K562 (cell line): ENCODE results near the gene DCPS. TPM values are rescaled to one million over a fixed set of nuclear protein-coding genes. Genes with fewer than 3 reads are reported as not detected.

Source experiments
- ATF6 ChIP-seq: sonication (generic); formaldehyde crosslinking; IDR thresholded peaks from 2 replicates; pipeline ENCODE4 v1.4.0; 2020; ENCODE audit warnings: mild to moderate bottlenecking, missing genetic modification reagents
- E2F4 ChIP-seq: sonication (generic); formaldehyde crosslinking; IDR thresholded peaks from 2 replicates; pipeline ENCODE4 v1.8.0; 2022; ENCODE audit warnings: mild to moderate bottlenecking, low read depth, missing genetic modification reagents
- GTF2A2 ChIP-seq: IDR thresholded peaks from 2 replicates; pipeline ENCODE4 v1.6.1; 2016; ENCODE audit warnings: mild to moderate bottlenecking, missing genetic modification characterization, missing compliant biosample characterization
- HMG20B ChIP-seq: fragments of 250-450 bp; sonication (Bioruptor Pico); IDR thresholded peaks from 2 replicates; pipeline ENCODE4 v1.5.0; 2021; ENCODE audit warnings: mild to moderate bottlenecking
- KHSRP ChIP-seq: fragments of 450-650 bp; IDR thresholded peaks from 2 replicates; pipeline ENCODE4 v1.6.1; 2017
- MAZ ChIP-seq, 2 experiments: fragments of 450-650 bp in 1 of 2; sonication (generic) in 1 of 2; formaldehyde crosslinking; IDR thresholded peaks in 1 of 2; conservative IDR thresholded peaks in 1 of 2; 2 replicates each; pipeline versions ENCODE4 v1.4.0 to v1.5.0; 2020; ENCODE audit warnings: mild to moderate bottlenecking in 1 of 2, missing genetic modification reagents in 1 of 2
- NR3C1 ChIP-seq: sonication (generic); formaldehyde crosslinking; IDR thresholded peaks from 2 replicates; pipeline ENCODE4 v1.8.1; 2022; ENCODE audit warnings: missing genetic modification reagents
- OTX1 ChIP-seq: fragments of 450-650 bp; formaldehyde crosslinking; IDR thresholded peaks from 2 replicates; pipeline ENCODE4 v1.4.0; 2022; ENCODE audit warnings: mild to moderate bottlenecking
- RBM34 ChIP-seq: fragments of 200-400 bp; formaldehyde crosslinking; IDR thresholded peaks from 2 replicates; pipeline ENCODE4 v1.6.1; 2018; ENCODE audit warnings: low read length, borderline replicate concordance; ENCODE audit not compliant: insufficient read depth
- STAT5A ChIP-seq: IDR thresholded peaks from 2 replicates; pipeline ENCODE4 v1.6.1; 2012; ENCODE audit warnings: low read length, inconsistent platforms, borderline replicate concordance
- THAP12 ChIP-seq: fragments of 250-450 bp; sonication (Bioruptor Pico); IDR thresholded peaks from 2 replicates; pipeline ENCODE4 v1.9.0; 2021; ENCODE audit warnings: mild to moderate bottlenecking, inconsistent platforms
- ZBTB11 ChIP-seq, 3 experiments: fragments of 200-800 bp in 1 of 3; fragments of 250-450 bp in 1 of 3; fragments of 450-650 bp in 1 of 3; sonication (Bioruptor Pico) in 1 of 3; sonication (Bioruptor generic) in 1 of 3; formaldehyde crosslinking in 1 of 3; IDR thresholded peaks; 2 replicates each; pipeline versions ENCODE4 v1.6.1 to v1.8.0; 2016 to 2022; ENCODE audit warnings: mild to moderate bottlenecking in 2 of 3, missing genetic modification characterization in 2 of 3, missing compliant biosample characterization in 1 of 3, moderate library complexity in 1 of 3
- ZEB2 ChIP-seq: fragments of 450-650 bp; IDR thresholded peaks from 2 replicates; pipeline ENCODE4 v1.6.1; 2016
- ZKSCAN3 ChIP-seq: fragments of 250-450 bp; sonication (Bioruptor Pico); IDR thresholded peaks from 2 replicates; pipeline ENCODE4 v1.4.0; 2020
- ZNF395 ChIP-seq: fragments of 200-800 bp; sonication (Bioruptor generic); IDR thresholded peaks from 2 replicates; pipeline ENCODE4 v1.6.1; 2017; ENCODE audit warnings: missing genetic modification characterization, missing compliant biosample characterization
- ZSCAN29 ChIP-seq: fragments of 450-650 bp; IDR thresholded peaks from 2 replicates; pipeline ENCODE4 v1.6.1; 2017
- polyA plus RNA-seq, 8 experiments: library from polyadenylated mRNA; depleted of rRNA in 4 of 8; stranded (reverse) in 5 of 8; unstranded in 3 of 8; fragments of >200 nt; fragmentation: Nextera tagmentation in 2 of 8; fragmentation: Illumina TruSeq in 1 of 8; extraction: Ambion mirVana in 2 of 8; extraction: Trizol in 1 of 8; gene quantifications; 2 replicates each; pipeline versions ENCODE4 v1.2.1 to v1.2.3, GENCODE V29; 2011 to 2014; ENCODE audit warnings: inconsistent platforms in 1 of 8, missing spikeins in 1 of 8
- total RNA-seq, 7 experiments: library from RNA; depleted of rRNA in 6 of 7; stranded (reverse); fragments of >200 nt in 6 of 7; fragmentation: Illumina TruSeq in 2 of 7; extraction: Trizol in 2 of 7; gene quantifications; 2 replicates each; pipeline versions ENCODE4 v1.2.1 to v1.2.3, GENCODE V29; 2011 to 2021; ENCODE audit warnings: low replicate concordance in 1 of 7

DCPS gene
- total and polyA plus RNA-seq, 9 of the 15 experiments (the other 6 are each of a cell fraction or from before 2014, with no cell fraction given) = 8.7 to 38.1 (median 17.9) TPM

GRCh38 chr11:126268708-126269579 is 34.9 kb upstream of the DCPS start, which contains the start of the genes FOXRED1 and SRPRA (continued):
- TF ChIP-seq E2F4 (CRISPR knock-in tag) = no peak
- 0 out of 2 replicates have a peak, but pooled peaks have one; percentile 29 for TF ChIP-seq OTX1 (CRISPR knock-in tag)
- TF ChIP-seq ZKSCAN3 = no peak
- TF ChIP-seq GTF2A2 = no peak
- peak in 2 of 3 experiments; percentile 69 to 93; a peak in 5 of 6 replicates for TF ChIP-seq ZBTB11 (CRISPR knock-in tag; IDR thresholded peaks at IDR 0.05)
- no peak; the same call in 1 of the 2 replicates for TF ChIP-seq ATF6 (CRISPR knock-in tag)
- TF ChIP-seq MAZ (CRISPR knock-in tag; conservative IDR thresholded peaks at IDR 0.05 in 1 of 2, IDR thresholded peaks at IDR 0.05 in 1 of 2) = peak; percentile 99 to 100
- TF ChIP-seq ZNF395 (CRISPR knock-in tag) = peak; percentile 96
- no peak for TF ChIP-seq RBM34
- no peak for TF ChIP-seq STAT5A
- TF ChIP-seq THAP12 = peak; percentile 69
- TF ChIP-seq KHSRP = peak; percentile 86
- TF ChIP-seq ZEB2 = no peak
- no peak for TF ChIP-seq HMG20B (CRISPR knock-in tag)
- TF ChIP-seq NR3C1 (CRISPR knock-in tag) = no peak
- peak; percentile 52; the same call in 1 of the 2 replicates for TF ChIP-seq ZSCAN29
